ENCODE results near the gene TPSAB1. TPM values are rescaled to one million over a fixed set of nuclear protein-coding genes. Genes with fewer than 3 reads are reported as not detected.

Gene TPSAB1
- total and polyA plus RNA-seq, 10 donors, result 0.26 to 17.9 (median 1.1) TPM; not detected in 1

DNA sequence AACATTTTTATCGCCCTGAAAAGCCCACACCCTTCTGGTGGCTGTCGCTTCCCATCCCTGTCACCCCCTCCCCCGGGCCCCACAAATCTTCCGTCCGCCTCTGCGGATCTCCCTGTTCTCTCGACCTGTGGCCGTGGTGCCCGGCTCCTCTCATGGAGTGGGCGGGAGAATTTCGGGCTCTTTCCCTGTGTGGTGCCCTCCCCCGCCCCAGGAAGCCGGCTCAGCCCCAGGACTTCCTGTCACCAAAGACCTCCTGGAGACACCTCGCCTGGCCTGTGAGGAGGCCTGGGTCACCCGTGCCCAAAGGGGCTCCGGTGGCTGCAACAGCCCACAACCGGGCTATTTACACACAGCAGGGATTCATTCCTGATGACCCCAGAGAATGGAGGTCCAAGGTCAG lies 42.8 kb downstream of the TPSAB1 start:
- peaks cover 0 to 79% (median 33%) of the 10 kb centered on the region in 7 donors for H3K27me3 ChIP-seq (replicated peaks in 1 of 7)
- TF ChIP-seq POLR2A (IDR thresholded peaks at IDR 0.05), result no peak
- TF ChIP-seq CTCF (IDR thresholded peaks at IDR 0.05 in 8 of 11, conservative IDR thresholded peaks at IDR 0.05 in 3 of 11), result no peak
- TF ChIP-seq POLR2AphosphoS5 (IDR thresholded peaks at IDR 0.05), result no peak
- peaks cover 0 to 29% (median 5%) of the 10 kb centered on the region in 6 donors for H3K4me1 ChIP-seq
- no peak overlapping the region for H3K4me3 ChIP-seq
- no peaks in the 10 kb centered on the region for H3K36me3 ChIP-seq
- 30 to 39% (median 35%) methylated on average over 16 to 17 of the region's 17 CpGs for WGBS, 5 donors
- intact Hi-C loops (cut with DNase I; ENCODE audit: low total_unique reads), result no loop called here
- no peak for DNase-seq
- H3K27ac ChIP-seq, result no peak overlapping the region
- H3K9me3 ChIP-seq, result no peaks in the 10 kb centered on the region

- H3K36me3 ChIP-seq, result no peaks in the 10 kb centered on the region
- H3K9me3 ChIP-seq, result no peaks in the 10 kb centered on the region
- 72 to 83% (median 79%) methylated on average over 13 to 16 of the region's 16 CpGs for WGBS, 5 donors
- intact Hi-C loops (cut with DNase I; ENCODE audit: low total_unique reads), result no loop called here
- peaks cover 0 to 24% (median 5%) of the 10 kb centered on the region in 6 donors for H3K4me1 ChIP-seq
- H3K4me3 ChIP-seq, result no peak overlapping the region
- no peak overlapping the region for H3K27ac ChIP-seq
- TF ChIP-seq POLR2AphosphoS5 (IDR thresholded peaks at IDR 0.05), result no peak
- TF ChIP-seq POLR2A (IDR thresholded peaks at IDR 0.05), result no peak
- TF ChIP-seq CTCF (IDR thresholded peaks at IDR 0.05 in 8 of 11, conservative IDR thresholded peaks at IDR 0.05 in 3 of 11), result no peak
- no peak for DNase-seq
- peaks cover 0 to 79% (median 34%) of the 10 kb centered on the region in 7 donors for H3K27me3 ChIP-seq (replicated peaks in 1 of 7)
Measured at GRCh38 chr16:1283996-1284616, 43.6 kb downstream of the TPSAB1 start.

DNA sequence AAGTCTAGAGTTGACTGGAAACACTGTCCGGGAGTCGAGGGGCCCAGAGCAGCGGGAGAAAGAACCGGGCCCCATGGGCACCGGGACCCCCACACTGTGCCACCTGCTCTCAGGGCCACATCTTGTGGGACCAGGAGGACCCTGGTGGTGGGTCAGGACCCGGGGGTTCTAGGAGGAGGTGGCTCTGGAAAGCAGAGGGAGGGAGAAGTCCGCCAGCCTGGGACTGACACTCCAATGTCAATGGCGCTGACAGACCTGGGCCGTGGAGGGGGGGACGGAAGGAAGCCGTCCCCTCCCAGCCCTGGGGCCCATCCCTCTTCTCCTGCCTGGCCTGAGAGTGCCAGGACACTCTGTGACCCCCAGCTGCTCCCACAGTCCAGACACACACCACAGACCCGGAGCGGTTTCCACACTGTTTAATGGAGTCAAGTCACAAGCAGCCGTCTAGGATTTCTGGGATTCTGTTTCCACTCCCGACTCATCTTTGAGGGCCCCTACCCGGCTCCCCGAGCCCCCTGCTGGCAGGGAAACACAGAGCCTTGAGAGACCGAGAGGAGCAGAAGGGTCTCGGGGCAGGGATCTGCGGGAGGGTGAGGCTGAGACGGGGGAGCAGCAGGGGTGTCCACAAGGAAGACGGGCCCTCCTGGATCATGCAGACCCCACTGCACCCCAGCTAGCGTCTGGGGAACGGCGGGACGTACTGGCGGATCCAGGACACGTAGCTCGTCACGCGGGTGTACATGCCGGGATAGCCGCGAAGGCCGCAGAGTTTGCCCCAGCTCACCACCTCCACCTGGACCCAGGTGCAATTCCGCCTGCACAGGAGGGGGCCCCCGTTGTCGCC lies 45.4 kb downstream of the TPSAB1 start:
- 72 to 76% (median 74%) methylated on average over 32 to 38 of the region's 38 CpGs for WGBS, 5 donors
- no peak overlapping the region for H3K4me3 ChIP-seq
- peaks cover 0 to 34% (median 11%) of the 10 kb centered on the region in 6 donors for H3K4me1 ChIP-seq
- H3K27ac ChIP-seq, result no peak overlapping the region
- no peak for TF ChIP-seq POLR2A (IDR thresholded peaks at IDR 0.05)
- TF ChIP-seq CTCF (IDR thresholded peaks at IDR 0.05 in 8 of 11, conservative IDR thresholded peaks at IDR 0.05 in 3 of 11), result no peak
- TF ChIP-seq POLR2AphosphoS5 (IDR thresholded peaks at IDR 0.05), result no peak
- H3K27me3 ChIP-seq (replicated peaks in 1 of 7), result peaks cover 0 to 83% (median 46%) of the 10 kb centered on the region in 7 donors
- intact Hi-C loops (cut with DNase I; ENCODE audit: low total_unique reads), result no loop called here
- no peak for DNase-seq
- no peaks in the 10 kb centered on the region for H3K9me3 ChIP-seq
- no peaks in the 10 kb centered on the region for H3K36me3 ChIP-seq

- Histone ChIP-seq H3K9me3 (no peaks in the 10 kb centered on the region), H3K4me1 (peaks cover 0 to 34% (median 11%) of the 10 kb centered on the region in 6 donors), H3K27me3 (replicated peaks in 1 of 7) (peaks cover 0 to 88% (median 51%) of the 10 kb centered on the region in 7 donors), H3K4me3 (no peak overlapping the region), H3K36me3 (no peaks in the 10 kb centered on the region), H3K27ac (no peak overlapping the region)
- WGBS, 5 donors, result 72 to 90% (median 81%) methylated on average over 11 to 25 of the region's 25 CpGs
- no peak for DNase-seq
- intact Hi-C loops (cut with DNase I; ENCODE audit: low total_unique reads), result no loop called here
- TF ChIP-seq POLR2AphosphoS5 (IDR thresholded peaks at IDR 0.05) (no peak), CTCF (IDR thresholded peaks at IDR 0.05 in 8 of 11, conservative IDR thresholded peaks at IDR 0.05 in 3 of 11) (no peak), POLR2A (IDR thresholded peaks at IDR 0.05) (no peak)
Measured at GRCh38 chr16:1286513-1287094, 46.1 kb downstream of the TPSAB1 start.

Measured in spleen (tissue), 11 donors.